Neural cell (in vitro differentiated cells): ENCODE results near the gene GLRX5. TPM values are rescaled to one million over a fixed set of nuclear protein-coding genes. Genes with fewer than 3 reads are reported as not detected.

ENCODE experiments used
- H2AFZ ChIP-seq: fragments of 200-600, 300-800 bp; sonication (generic), shearing (Covaris generic); 2 replicates; pipeline ENCODE4 v1.6.0; 2014; ENCODE audit warnings: low read depth, mild to moderate bottlenecking, antibody characterized with exemption, low read length, moderate library complexity
- H3F3A ChIP-seq: fragments of 200-600 bp; shearing (Covaris generic); 2 replicates; pipeline ENCODE4 v1.6.1; 2016; ENCODE audit warnings: mild to moderate bottlenecking, moderate library complexity, mixed read lengths, antibody characterized with exemption, low read length; ENCODE audit not compliant: insufficient read depth, poor library complexity, severe bottlenecking
- H3K27ac ChIP-seq: fragments of 200-600, 300-800 bp; sonication (generic), shearing (Covaris generic); 2 replicates; pipeline ENCODE4 v1.5.1; 2014; ENCODE audit warnings: mild to moderate bottlenecking, low read length, moderate library complexity
- H3K27me3 ChIP-seq: fragments of 300-800, 200-600 bp; sonication (generic), shearing (Covaris generic); 2 replicates; pipeline ENCODE4 v1.6.0; 2014; ENCODE audit warnings: mild to moderate bottlenecking, low read depth, low read length, moderate library complexity; ENCODE audit not compliant: insufficient read depth
- H3K36me3 ChIP-seq: fragments of 300-800, 200-600 bp; sonication (generic), shearing (Covaris generic); 2 replicates; pipeline ENCODE4 v1.5.1; 2014; ENCODE audit warnings: mild to moderate bottlenecking, antibody characterized with exemption, low read length, moderate library complexity; ENCODE audit not compliant: insufficient read depth
- H3K4me2 ChIP-seq: fragments of 300-800, 200-600 bp; sonication (generic), shearing (Covaris generic); 2 replicates; pipeline ENCODE4 v1.6.0; 2014; ENCODE audit warnings: mild to moderate bottlenecking, low read length
- H3K4me3 ChIP-seq: fragments of 300-800, 200-600 bp; sonication (generic), shearing (Covaris generic); 2 replicates; pipeline ENCODE4 v1.5.1; 2014; ENCODE audit warnings: mild to moderate bottlenecking, low read length, moderate library complexity
- H3K79me2 ChIP-seq: fragments of 200-600 bp; shearing (Covaris generic); replicated peaks from 2 replicates; pipeline ENCODE4 v1.6.0; 2014; ENCODE audit warnings: mild to moderate bottlenecking, low read length, moderate library complexity; ENCODE audit not compliant: insufficient read depth
- H3K9ac ChIP-seq: fragments of 300-800, 200-600 bp; sonication (generic), shearing (Covaris generic); 2 replicates; pipeline ENCODE4 v1.6.1; 2016; ENCODE audit warnings: mild to moderate bottlenecking, low read length, mixed read lengths
- H3K9me2 ChIP-seq: fragments of 200-600 bp; shearing (Covaris generic); 2 replicates; pipeline ENCODE4 v1.6.1; 2016; ENCODE audit warnings: mild to moderate bottlenecking, low read length, mixed read lengths; ENCODE audit not compliant: insufficient read depth
- H3K9me3 ChIP-seq: fragments of 200-600, 300-800 bp; sonication (generic), shearing (Covaris generic); 2 replicates; pipeline ENCODE4 v1.6.1; 2016; ENCODE audit warnings: mild to moderate bottlenecking, mixed run types, low read length, moderate library complexity, mixed read lengths
- H4K20me1 ChIP-seq: fragments of 200-600 bp; shearing (Covaris generic); 2 replicates; pipeline ENCODE4 v1.6.1; 2016; ENCODE audit warnings: mild to moderate bottlenecking, mixed run types; ENCODE audit not compliant: insufficient read depth
- CTCF ChIP-seq: fragments of 450-650 bp; IDR thresholded peaks from 2 replicates; pipeline ENCODE4 v1.5.1; 2014; ENCODE audit warnings: antibody characterized with exemption, mild to moderate bottlenecking, moderate library complexity; ENCODE audit not compliant: poor library complexity, severe bottlenecking
- EP300 ChIP-seq: fragments of 450-650 bp; conservative IDR thresholded peaks from 2 replicates; pipeline ENCODE4 v1.6.1; 2014; ENCODE audit warnings: antibody characterized with exemption, mild to moderate bottlenecking, moderate library complexity; ENCODE audit not compliant: poor library complexity, severe bottlenecking
- EZH2 ChIP-seq: fragments of 200-600, 300-800 bp; shearing (Covaris generic), sonication (generic); IDR thresholded peaks from 2 replicates; pipeline ENCODE4 v1.6.1; 2014; ENCODE audit warnings: antibody characterized with exemption, low read length, borderline replicate concordance, mild to moderate bottlenecking; ENCODE audit not compliant: insufficient read depth, poor library complexity, severe bottlenecking
- MXI1 ChIP-seq: fragments of 450-650 bp; conservative IDR thresholded peaks from 2 replicates; pipeline ENCODE4 v1.6.1; 2014; ENCODE audit warnings: antibody characterized with exemption, mild to moderate bottlenecking; ENCODE audit not compliant: poor library complexity, severe bottlenecking
- POLR2AphosphoS5 ChIP-seq: IDR thresholded peaks from 2 replicates; pipeline ENCODE4 v1.6.1; 2012
- RAD21 ChIP-seq: fragments of 450-650 bp; conservative IDR thresholded peaks from 2 replicates; pipeline ENCODE4 v1.6.1; 2014; ENCODE audit warnings: antibody characterized with exemption, mild to moderate bottlenecking, moderate library complexity
- SMC3 ChIP-seq: fragments of 450-650 bp; conservative IDR thresholded peaks from 2 replicates; pipeline ENCODE4 v1.6.1; 2014; ENCODE audit warnings: antibody characterized with exemption, mild to moderate bottlenecking, moderate library complexity; ENCODE audit not compliant: poor library complexity
- TAF1 ChIP-seq: IDR thresholded peaks from 2 replicates; pipeline ENCODE4 v1.6.1; 2012; ENCODE audit warnings: low read depth
- polyA plus RNA-seq: library from polyadenylated mRNA; depleted of rRNA; stranded (reverse); fragments of >200 nt; gene quantifications from 2 replicates; pipeline ENCODE4 v1.2.3, GENCODE V29; 2014
- TF ChIP-seq, protein P1 (sequence below): IDR thresholded peaks from 2 replicates; pipeline ENCODE4 v1.6.1; 2012; ENCODE audit warnings: borderline replicate concordance

Gene GLRX5
- polyA plus RNA-seq, 1 donor from 2014 or later, result 81.0 TPM

- H3K9me2 ChIP-seq, result no peaks in the 10 kb centered on the region
- no peak overlapping the region for H3K4me2 ChIP-seq
- no peak overlapping the region for H3K27ac ChIP-seq
Measured at GRCh38 chr14:95547272-95547625, 12.4 kb downstream of the GLRX5 start.

GRCh38 chr14:95547626-95548327 is 12.9 kb downstream of the GLRX5 start:
- Histone ChIP-seq H3K9me3 (no peaks in the 10 kb centered on the region), H2AFZ (no peak overlapping the region), H3K27me3 (no peaks in the 10 kb centered on the region), H4K20me1 (no peaks in the 10 kb centered on the region), H3K9me2 (no peaks in the 10 kb centered on the region), H3F3A (no peaks in the 10 kb centered on the region), H3K79me2 (peaks cover 3% of the 10 kb centered on the region), H3K4me3 (no peak overlapping the region), H3K27ac (no peak overlapping the region), H3K9ac (no peak overlapping the region), H3K36me3 (peaks cover 4% of the 10 kb centered on the region), H3K4me2 (no peak overlapping the region)
- TF ChIP-seq SMC3 (no peak), RAD21 (no peak), POLR2AphosphoS5 (no peak), TAF1 (no peak), EP300 (no peak), CTCF (no peak), EZH2 (no peak)
- TF ChIP-seq, protein P1, sequence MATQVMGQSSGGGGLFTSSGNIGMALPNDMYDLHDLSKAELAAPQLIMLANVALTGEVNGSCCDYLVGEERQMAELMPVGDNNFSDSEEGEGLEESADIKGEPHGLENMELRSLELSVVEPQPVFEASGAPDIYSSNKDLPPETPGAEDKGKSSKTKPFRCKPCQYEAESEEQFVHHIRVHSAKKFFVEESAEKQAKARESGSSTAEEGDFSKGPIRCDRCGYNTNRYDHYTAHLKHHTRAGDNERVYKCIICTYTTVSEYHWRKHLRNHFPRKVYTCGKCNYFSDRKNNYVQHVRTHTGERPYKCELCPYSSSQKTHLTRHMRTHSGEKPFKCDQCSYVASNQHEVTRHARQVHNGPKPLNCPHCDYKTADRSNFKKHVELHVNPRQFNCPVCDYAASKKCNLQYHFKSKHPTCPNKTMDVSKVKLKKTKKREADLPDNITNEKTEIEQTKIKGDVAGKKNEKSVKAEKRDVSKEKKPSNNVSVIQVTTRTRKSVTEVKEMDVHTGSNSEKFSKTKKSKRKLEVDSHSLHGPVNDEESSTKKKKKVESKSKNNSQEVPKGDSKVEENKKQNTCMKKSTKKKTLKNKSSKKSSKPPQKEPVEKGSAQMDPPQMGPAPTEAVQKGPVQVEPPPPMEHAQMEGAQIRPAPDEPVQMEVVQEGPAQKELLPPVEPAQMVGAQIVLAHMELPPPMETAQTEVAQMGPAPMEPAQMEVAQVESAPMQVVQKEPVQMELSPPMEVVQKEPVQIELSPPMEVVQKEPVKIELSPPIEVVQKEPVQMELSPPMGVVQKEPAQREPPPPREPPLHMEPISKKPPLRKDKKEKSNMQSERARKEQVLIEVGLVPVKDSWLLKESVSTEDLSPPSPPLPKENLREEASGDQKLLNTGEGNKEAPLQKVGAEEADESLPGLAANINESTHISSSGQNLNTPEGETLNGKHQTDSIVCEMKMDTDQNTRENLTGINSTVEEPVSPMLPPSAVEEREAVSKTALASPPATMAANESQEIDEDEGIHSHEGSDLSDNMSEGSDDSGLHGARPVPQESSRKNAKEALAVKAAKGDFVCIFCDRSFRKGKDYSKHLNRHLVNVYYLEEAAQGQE, result no peak

More at GRCh38 chr14:95547272-95547625, 12.4 kb downstream of the GLRX5 start:
- H3F3A ChIP-seq, result no peaks in the 10 kb centered on the region
- peaks cover 8% of the 10 kb centered on the region for H3K79me2 ChIP-seq
- no peak overlapping the region for H2AFZ ChIP-seq
- peaks cover 4% of the 10 kb centered on the region for H3K36me3 ChIP-seq
- no peaks in the 10 kb centered on the region for H4K20me1 ChIP-seq
- no peak for TF ChIP-seq EP300
- no peak for TF ChIP-seq EZH2
- no peak for TF ChIP-seq MXI1
- TF ChIP-seq CTCF, result no peak
- no peak for TF ChIP-seq RAD21
- TF ChIP-seq POLR2AphosphoS5, result no peak
- TF ChIP-seq, protein P1, result no peak
- no peak for TF ChIP-seq SMC3
- TF ChIP-seq TAF1, result no peak
- no peak overlapping the region for H3K9ac ChIP-seq
- H3K9me3 ChIP-seq, result no peaks in the 10 kb centered on the region
- no peak overlapping the region for H3K4me3 ChIP-seq
- no peaks in the 10 kb centered on the region for H3K27me3 ChIP-seq
